ENCODE measurements around the gene HAL.

Gene HAL

DNA sequence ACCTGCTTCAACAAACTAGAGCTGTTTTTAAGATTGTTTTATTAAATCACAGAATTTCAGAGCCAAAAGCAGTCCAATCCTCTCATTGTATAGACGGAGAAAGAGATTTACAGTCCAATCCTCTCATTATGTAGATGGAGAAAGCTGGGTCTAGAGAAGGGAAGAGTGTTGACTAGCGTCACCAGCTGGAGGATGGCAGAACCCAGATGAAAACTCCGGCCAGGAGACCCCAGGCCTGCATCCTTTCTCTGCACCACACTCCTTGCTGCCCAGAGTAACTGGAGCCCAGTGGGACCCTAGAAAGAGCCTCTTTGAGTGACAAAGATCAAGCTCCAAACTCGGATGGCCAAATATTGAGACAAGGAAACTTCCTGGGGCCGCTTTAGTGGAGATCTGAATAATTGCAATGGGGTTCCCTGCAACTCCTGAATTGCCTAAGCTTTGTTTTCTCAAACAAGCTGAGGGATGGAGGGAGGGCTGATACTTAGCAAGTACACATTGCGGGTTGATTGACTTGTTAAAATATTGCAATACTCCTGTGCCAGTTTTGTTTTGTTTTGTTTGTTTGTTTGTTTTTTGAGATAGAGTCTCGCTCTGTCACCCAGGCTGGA is 40.5 kb downstream of the HAL start:
- no peak for TF ChIP-seq EZH2phosphoT487 (IDR thresholded peaks at IDR 0.05; ENCODE audit: low read depth)
- TF ChIP-seq, protein P1, sequence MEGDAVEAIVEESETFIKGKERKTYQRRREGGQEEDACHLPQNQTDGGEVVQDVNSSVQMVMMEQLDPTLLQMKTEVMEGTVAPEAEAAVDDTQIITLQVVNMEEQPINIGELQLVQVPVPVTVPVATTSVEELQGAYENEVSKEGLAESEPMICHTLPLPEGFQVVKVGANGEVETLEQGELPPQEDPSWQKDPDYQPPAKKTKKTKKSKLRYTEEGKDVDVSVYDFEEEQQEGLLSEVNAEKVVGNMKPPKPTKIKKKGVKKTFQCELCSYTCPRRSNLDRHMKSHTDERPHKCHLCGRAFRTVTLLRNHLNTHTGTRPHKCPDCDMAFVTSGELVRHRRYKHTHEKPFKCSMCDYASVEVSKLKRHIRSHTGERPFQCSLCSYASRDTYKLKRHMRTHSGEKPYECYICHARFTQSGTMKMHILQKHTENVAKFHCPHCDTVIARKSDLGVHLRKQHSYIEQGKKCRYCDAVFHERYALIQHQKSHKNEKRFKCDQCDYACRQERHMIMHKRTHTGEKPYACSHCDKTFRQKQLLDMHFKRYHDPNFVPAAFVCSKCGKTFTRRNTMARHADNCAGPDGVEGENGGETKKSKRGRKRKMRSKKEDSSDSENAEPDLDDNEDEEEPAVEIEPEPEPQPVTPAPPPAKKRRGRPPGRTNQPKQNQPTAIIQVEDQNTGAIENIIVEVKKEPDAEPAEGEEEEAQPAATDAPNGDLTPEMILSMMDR (IDR thresholded peaks at IDR 0.05; ENCODE audit: low read depth, low read length): no peak
- Histone ChIP-seq H3K4me1 (ENCODE audit: low read length) (no peaks in the 10 kb centered on the region), H3K4me2 (ENCODE audit: low read length) (no peak overlapping the region), H3K4me3 (ENCODE audit: low read length) (no peak overlapping the region), H3K27ac (ENCODE audit: low read length) (no peak overlapping the region), H2AFZ (ENCODE audit: low read depth, low read length) (no peak overlapping the region), H4K20me1 (ENCODE audit: insufficient read depth, low read length) (no peaks in the 10 kb centered on the region), H3K9ac (ENCODE audit: low read length) (no peak overlapping the region), H3K79me2 (ENCODE audit: low read length) (no peaks in the 10 kb centered on the region), H3K27me3 (ENCODE audit: low read depth, low read length) (0 out of 2 replicates have a peak, but pooled peaks cover 8% of the 10 kb centered on the region), H3K9me3 (ENCODE audit: insufficient read depth, low read length) (no peaks in the 10 kb centered on the region), H3K36me3 (replicated peaks; ENCODE audit: low read depth, low read length) (no peaks in the 10 kb centered on the region)

DNA sequence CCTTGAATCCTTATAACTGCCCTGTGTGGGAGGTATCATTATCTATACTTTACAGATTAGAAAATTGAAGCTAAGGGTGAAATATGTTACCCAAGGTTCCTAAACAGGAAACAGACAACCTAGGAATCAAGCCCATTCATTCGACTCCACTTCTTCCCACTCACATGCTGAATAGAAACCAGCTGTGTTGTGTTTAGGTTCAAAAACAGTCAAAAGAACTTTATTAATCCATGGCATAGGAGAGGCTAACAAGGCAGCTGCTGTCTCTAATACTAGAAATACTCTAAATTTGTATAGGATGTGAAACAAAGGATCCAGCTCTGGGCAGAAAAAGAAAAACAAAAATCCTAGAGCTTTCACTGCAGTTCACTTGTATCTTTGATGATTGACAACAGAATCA is 43.1 kb downstream of the HAL start:
- H3K27ac ChIP-seq (ENCODE audit: low read length): no peak overlapping the region
- no peak for TF ChIP-seq EZH2phosphoT487 (IDR thresholded peaks at IDR 0.05; ENCODE audit: low read depth)
- TF ChIP-seq, protein P1 (IDR thresholded peaks at IDR 0.05; ENCODE audit: low read depth, low read length): no peak
- H3K36me3 ChIP-seq (replicated peaks; ENCODE audit: low read depth, low read length): no peaks in the 10 kb centered on the region
- no peaks in the 10 kb centered on the region for H3K79me2 ChIP-seq (ENCODE audit: low read length)
- peaks cover 21% of the 10 kb centered on the region; the same call in 1 of the 2 replicates for H3K27me3 ChIP-seq (ENCODE audit: low read depth, low read length)
- no peaks in the 10 kb centered on the region for H4K20me1 ChIP-seq (ENCODE audit: insufficient read depth, low read length)
- peaks cover 4% of the 10 kb centered on the region; the same call in 1 of the 2 replicates for H3K4me1 ChIP-seq (ENCODE audit: low read length)
- no peak overlapping the region for H2AFZ ChIP-seq (ENCODE audit: low read depth, low read length)
- no peaks in the 10 kb centered on the region for H3K9me3 ChIP-seq (ENCODE audit: insufficient read depth, low read length)
- no peak overlapping the region for H3K9ac ChIP-seq (ENCODE audit: low read length)
- H3K4me2 ChIP-seq (ENCODE audit: low read length): no peak overlapping the region
- no peak overlapping the region for H3K4me3 ChIP-seq (ENCODE audit: low read length)

DNA sequence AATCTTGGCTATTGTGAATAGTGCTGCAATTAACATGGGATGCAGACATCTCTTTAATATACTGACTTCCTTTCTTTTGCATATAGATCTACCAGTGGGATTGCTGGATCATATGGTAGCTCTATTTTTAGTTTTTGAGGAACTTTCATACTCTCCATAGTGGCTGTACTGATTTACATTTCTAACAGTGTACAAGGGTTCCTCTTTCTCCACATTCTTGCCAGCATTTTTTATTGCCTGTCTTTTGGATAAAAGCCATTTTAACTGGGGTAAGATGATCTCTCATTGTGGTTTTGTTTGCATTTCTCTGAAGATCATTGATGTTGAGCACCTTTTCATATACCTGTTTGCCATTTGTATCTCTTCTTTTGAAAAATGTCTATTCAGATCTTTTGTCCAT is 44.6 kb downstream of the HAL start:
- TF ChIP-seq EZH2phosphoT487 (IDR thresholded peaks at IDR 0.05; ENCODE audit: low read depth): no peak
- TF ChIP-seq, protein P1 (IDR thresholded peaks at IDR 0.05; ENCODE audit: low read depth, low read length): no peak
- Histone ChIP-seq H3K9ac (ENCODE audit: low read length) (no peak overlapping the region), H4K20me1 (ENCODE audit: insufficient read depth, low read length) (no peaks in the 10 kb centered on the region), H3K9me3 (ENCODE audit: insufficient read depth, low read length) (no peaks in the 10 kb centered on the region), H3K79me2 (ENCODE audit: low read length) (no peaks in the 10 kb centered on the region), H3K4me1 (ENCODE audit: low read length) (peaks cover 4% of the 10 kb centered on the region; the same call in 1 of the 2 replicates), H3K4me2 (ENCODE audit: low read length) (no peak overlapping the region), H2AFZ (ENCODE audit: low read depth, low read length) (no peak overlapping the region), H3K36me3 (replicated peaks; ENCODE audit: low read depth, low read length) (no peaks in the 10 kb centered on the region), H3K27me3 (ENCODE audit: low read depth, low read length) (peaks cover 21% of the 10 kb centered on the region; the same call in 1 of the 2 replicates), H3K4me3 (ENCODE audit: low read length) (no peak overlapping the region), H3K27ac (ENCODE audit: low read length) (no peak overlapping the region)

DNA sequence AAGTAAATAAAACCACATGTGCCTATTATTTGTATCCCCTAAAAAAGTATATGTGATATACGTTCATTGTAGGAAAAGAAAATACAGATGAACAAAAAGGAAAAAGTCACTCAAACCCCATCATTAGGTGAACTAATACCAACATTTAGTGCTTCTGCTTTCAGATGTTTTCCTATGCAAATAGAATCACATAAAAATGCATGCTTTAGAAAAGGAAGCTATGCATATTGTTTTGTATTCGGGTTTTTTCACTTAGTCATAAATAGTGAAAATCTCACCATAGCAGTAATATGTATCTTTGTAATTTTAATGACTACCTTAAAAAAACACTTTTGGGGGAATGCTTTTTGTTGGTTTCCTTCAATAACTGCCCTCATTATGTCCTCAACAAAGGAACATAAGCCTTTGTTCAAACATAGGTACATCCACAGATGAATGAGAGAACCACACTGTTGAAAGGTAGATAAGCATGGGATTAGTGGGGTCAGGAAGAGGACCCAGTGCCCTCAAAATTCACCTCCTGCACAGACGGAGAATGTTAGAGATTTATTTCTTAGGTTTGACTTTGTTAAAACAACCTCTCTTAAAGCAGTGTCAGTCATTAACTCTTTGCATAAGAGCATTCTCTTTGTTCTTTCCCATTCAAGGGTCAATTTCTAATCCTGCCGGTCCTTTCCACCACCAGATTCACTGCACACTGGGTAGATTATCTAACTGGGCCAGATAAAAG is 46.5 kb downstream of the HAL start:
- H3K27me3 ChIP-seq (ENCODE audit: low read depth, low read length): peaks cover 22% of the 10 kb centered on the region; the same call in 1 of the 2 replicates
- H3K4me3 ChIP-seq (ENCODE audit: low read length): no peak overlapping the region
- no peak for TF ChIP-seq EZH2phosphoT487 (IDR thresholded peaks at IDR 0.05; ENCODE audit: low read depth)
- TF ChIP-seq, protein P1 (IDR thresholded peaks at IDR 0.05; ENCODE audit: low read depth, low read length): no peak
- H3K79me2 ChIP-seq (ENCODE audit: low read length): no peaks in the 10 kb centered on the region
- H3K4me2 ChIP-seq (ENCODE audit: low read length): no peak overlapping the region
- no peaks in the 10 kb centered on the region for H4K20me1 ChIP-seq (ENCODE audit: insufficient read depth, low read length)
- H2AFZ ChIP-seq (ENCODE audit: low read depth, low read length): no peak overlapping the region
- no peaks in the 10 kb centered on the region for H3K9me3 ChIP-seq (ENCODE audit: insufficient read depth, low read length)
- no peaks in the 10 kb centered on the region for H3K36me3 ChIP-seq (replicated peaks; ENCODE audit: low read depth, low read length)
- no peak overlapping the region for H3K9ac ChIP-seq (ENCODE audit: low read length)
- H3K4me1 ChIP-seq (ENCODE audit: low read length): peaks cover 4% of the 10 kb centered on the region; the same call in 1 of the 2 replicates
- H3K27ac ChIP-seq (ENCODE audit: low read length): no peak overlapping the region

Data from OCI-LY3 (cell line).